ENCODE measurements around the gene CAP2.

The CAP2 gene

DNA sequence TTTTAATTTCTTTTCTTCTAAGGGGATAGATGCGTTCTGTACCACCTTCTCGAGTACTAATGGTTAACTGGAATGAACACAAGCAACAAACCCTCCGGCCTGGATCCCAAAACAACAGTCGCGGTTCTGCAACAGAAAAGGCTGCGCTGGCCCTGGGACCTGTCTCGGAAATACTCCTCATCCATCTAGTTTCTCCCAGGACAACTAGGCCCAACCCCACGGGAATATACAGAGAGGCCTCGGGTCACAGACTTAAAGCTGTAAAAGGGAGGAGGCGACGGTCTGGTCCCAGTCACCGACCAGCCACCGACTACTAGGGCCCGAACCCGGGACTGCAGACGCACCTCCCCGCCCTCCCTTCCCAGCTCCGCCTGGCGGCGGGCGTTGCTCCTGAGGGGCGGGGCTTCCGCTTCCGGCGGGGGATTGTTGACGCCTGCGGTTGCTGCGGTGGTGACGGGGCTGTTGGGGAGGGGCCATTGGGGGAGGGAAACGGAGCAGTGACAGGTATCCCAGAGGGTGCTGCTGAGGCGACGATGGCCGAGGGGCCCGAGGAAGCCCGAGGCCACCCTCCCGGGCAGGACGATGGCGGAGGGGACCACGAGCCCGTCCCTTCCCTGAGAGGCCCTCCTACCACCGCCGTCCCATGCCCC lies 206.6 kb downstream of the CAP2 start, which contains the start of gene FAM8A1:
FAM8A1 (plus strand) TSS at position 426 of the 650 bp plus-strand sequence; CDS start at position 534, 108 bp downstream.
- Histone ChIP-seq H3K27ac (ENCODE audit: low read length) (peak within 1 kb of the TSS; percentile 78), H3K36me3 (ENCODE audit: insufficient read depth, low read length) (peaks cover 4% of the 10 kb centered on the region; the same call in 1 of the 2 replicates), H3K9me3 (ENCODE audit: insufficient read depth, low read length, severe bottlenecking) (no peaks in the 10 kb centered on the region)

DNA sequence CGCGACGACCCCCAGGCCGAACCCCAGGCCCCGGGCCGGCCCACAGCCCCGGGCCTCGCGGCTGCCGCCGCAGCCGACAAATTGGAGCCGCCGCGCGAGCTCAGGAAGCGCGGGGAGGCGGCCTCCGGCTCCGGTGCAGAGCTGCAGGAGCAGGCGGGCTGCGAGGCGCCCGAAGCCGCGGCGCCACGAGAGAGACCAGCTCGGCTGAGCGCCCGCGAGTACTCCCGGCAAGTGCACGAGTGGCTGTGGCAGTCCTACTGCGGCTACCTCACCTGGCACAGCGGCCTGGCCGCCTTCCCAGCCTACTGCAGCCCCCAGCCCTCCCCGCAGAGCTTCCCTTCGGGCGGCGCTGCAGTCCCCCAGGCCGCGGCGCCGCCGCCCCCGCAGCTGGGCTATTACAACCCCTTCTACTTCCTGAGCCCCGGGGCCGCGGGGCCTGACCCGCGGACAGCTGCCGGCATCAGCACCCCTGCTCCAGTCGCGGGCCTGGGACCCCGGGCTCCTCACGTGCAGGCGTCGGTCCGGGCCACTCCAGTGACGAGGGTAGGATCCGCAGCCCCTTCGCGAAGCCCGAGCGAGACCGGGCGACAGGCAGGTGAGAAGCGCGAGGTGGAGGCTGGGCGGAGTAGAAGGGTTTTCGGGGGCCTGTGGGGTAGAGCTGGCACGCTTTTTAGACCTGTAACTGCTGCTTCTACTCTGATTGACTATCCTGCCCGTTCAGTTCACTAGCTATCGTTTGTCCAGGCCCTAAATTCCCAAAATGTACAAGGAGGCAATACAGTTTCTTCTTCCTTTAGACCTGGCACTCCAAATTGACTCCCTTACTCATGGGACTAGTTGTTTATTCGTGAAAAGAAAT lies 207.4 kb downstream of the CAP2 start:
- no peaks in the 10 kb centered on the region for H3K27me3 ChIP-seq (ENCODE audit: insufficient read depth, low read length, poor library complexity)
- ATAC-seq (ENCODE audit: insufficient read depth, low read depth) (peak; percentile 69), DNase-seq (peak; percentile 50)
- peaks cover 4% of the 10 kb centered on the region; the same call in 1 of the 2 replicates for H3K36me3 ChIP-seq (ENCODE audit: insufficient read depth, low read length)
- peak overlapping the region; percentile 80 for H2AFZ ChIP-seq (ENCODE audit: low read depth, low read length)
- peak overlapping the region; percentile 78 for H3K27ac ChIP-seq (ENCODE audit: low read length)
- peak overlapping the region; percentile 89 for H3K4me2 ChIP-seq (ENCODE audit: insufficient read depth, low read length)
- H3K4me1 ChIP-seq (ENCODE audit: insufficient read depth, low read length), result peaks cover 28% of the 10 kb centered on the region
- H3K79me2 ChIP-seq (ENCODE audit: insufficient read depth, low read length), result peaks cover 4% of the 10 kb centered on the region; the same call in 1 of the 2 replicates
- H3K4me3 ChIP-seq (ENCODE audit: low read depth in 1 of 2, low read length in 2 of 2), result peak overlapping the region; percentile 67 to 73; a peak in 3 of 4 replicates
- H4K20me1 ChIP-seq (ENCODE audit: insufficient read depth, low read length), result peaks cover 4% of the 10 kb centered on the region; the same call in 1 of the 2 replicates
- no peak for TF ChIP-seq EZH2 (IDR thresholded peaks at IDR 0.05; ENCODE audit: borderline replicate concordance, low read depth, low read length, severe bottlenecking)
- peak overlapping the region; percentile 90 for H3K9ac ChIP-seq (ENCODE audit: low read depth, low read length)
- no peaks in the 10 kb centered on the region for H3K9me3 ChIP-seq (ENCODE audit: insufficient read depth, low read length, severe bottlenecking)

More for the DNA sequence above, 206.6 kb downstream of the CAP2 start, which contains the start of gene FAM8A1:
- Histone ChIP-seq H3K4me1 (ENCODE audit: insufficient read depth, low read length) (peaks cover 28% of the 10 kb centered on the region), H3K4me2 (ENCODE audit: insufficient read depth, low read length) (peak within 1 kb of the TSS; percentile 89), H2AFZ (ENCODE audit: low read depth, low read length) (peak within 1 kb of the TSS; percentile 97), H3K9ac (ENCODE audit: low read depth, low read length) (peak within 1 kb of the TSS; percentile 90), H4K20me1 (ENCODE audit: insufficient read depth, low read length) (peaks cover 4% of the 10 kb centered on the region; the same call in 1 of the 2 replicates), H3K79me2 (ENCODE audit: insufficient read depth, low read length) (peaks cover 4% of the 10 kb centered on the region; the same call in 1 of the 2 replicates), H3K4me3 (ENCODE audit: low read depth in 1 of 2, low read length in 2 of 2) (peak within 1 kb of the TSS; percentile 67 to 73; a peak in 3 of 4 replicates), H3K27me3 (ENCODE audit: insufficient read depth, low read length, poor library complexity) (no peaks in the 10 kb centered on the region)
- TF ChIP-seq, protein P1, sequence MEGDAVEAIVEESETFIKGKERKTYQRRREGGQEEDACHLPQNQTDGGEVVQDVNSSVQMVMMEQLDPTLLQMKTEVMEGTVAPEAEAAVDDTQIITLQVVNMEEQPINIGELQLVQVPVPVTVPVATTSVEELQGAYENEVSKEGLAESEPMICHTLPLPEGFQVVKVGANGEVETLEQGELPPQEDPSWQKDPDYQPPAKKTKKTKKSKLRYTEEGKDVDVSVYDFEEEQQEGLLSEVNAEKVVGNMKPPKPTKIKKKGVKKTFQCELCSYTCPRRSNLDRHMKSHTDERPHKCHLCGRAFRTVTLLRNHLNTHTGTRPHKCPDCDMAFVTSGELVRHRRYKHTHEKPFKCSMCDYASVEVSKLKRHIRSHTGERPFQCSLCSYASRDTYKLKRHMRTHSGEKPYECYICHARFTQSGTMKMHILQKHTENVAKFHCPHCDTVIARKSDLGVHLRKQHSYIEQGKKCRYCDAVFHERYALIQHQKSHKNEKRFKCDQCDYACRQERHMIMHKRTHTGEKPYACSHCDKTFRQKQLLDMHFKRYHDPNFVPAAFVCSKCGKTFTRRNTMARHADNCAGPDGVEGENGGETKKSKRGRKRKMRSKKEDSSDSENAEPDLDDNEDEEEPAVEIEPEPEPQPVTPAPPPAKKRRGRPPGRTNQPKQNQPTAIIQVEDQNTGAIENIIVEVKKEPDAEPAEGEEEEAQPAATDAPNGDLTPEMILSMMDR (IDR thresholded peaks at IDR 0.05; ENCODE audit: borderline replicate concordance, extremely low read depth, low read length, poor library complexity, severe bottlenecking), result peak; percentile 51
- TF ChIP-seq EZH2 (IDR thresholded peaks at IDR 0.05; ENCODE audit: borderline replicate concordance, low read depth, low read length, severe bottlenecking), result no peak
- ATAC-seq (ENCODE audit: insufficient read depth, low read depth) (peak; percentile 83), DNase-seq (peak; percentile 95)

DNA sequence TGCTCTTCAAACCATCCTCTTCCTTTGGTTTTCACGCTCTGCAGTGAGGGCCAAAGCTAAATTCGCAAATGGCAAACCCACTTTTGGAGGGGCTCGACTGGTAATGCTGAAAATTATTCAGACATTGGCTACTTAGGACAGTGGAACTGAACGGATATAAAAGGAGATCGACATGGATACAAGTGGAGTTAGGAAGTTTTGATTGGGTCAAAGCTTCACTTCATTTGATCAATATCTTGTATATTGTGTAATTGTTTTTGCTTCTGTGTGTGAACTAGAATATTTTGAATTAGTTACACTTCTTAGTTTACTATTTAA lies 207.9 kb downstream of the CAP2 start:
- H3K27ac ChIP-seq (ENCODE audit: low read length), result no peak overlapping the region; the same call in 1 of the 2 replicates
- ATAC-seq (ENCODE audit: insufficient read depth, low read depth) (no peak), DNase-seq (no peak)

More for the DNA sequence above, 207.9 kb downstream of the CAP2 start:
- TF ChIP-seq, protein P1 (IDR thresholded peaks at IDR 0.05; ENCODE audit: borderline replicate concordance, extremely low read depth, low read length, poor library complexity, severe bottlenecking), result no peak
- no peak for TF ChIP-seq EZH2 (IDR thresholded peaks at IDR 0.05; ENCODE audit: borderline replicate concordance, low read depth, low read length, severe bottlenecking)
- H3K9me3 ChIP-seq (ENCODE audit: insufficient read depth, low read length, severe bottlenecking), result no peaks in the 10 kb centered on the region
- peak overlapping the region; percentile 90 for H3K9ac ChIP-seq (ENCODE audit: low read depth, low read length)
- peaks cover 5% of the 10 kb centered on the region; the same call in 1 of the 2 replicates for H3K36me3 ChIP-seq (ENCODE audit: insufficient read depth, low read length)
- H3K4me3 ChIP-seq (ENCODE audit: low read depth in 1 of 2, low read length in 2 of 2), result peak overlapping the region; percentile 67 to 73; a peak in 3 of 4 replicates
- H3K27me3 ChIP-seq (ENCODE audit: insufficient read depth, low read length, poor library complexity), result no peaks in the 10 kb centered on the region
- H4K20me1 ChIP-seq (ENCODE audit: insufficient read depth, low read length), result peaks cover 4% of the 10 kb centered on the region; the same call in 1 of the 2 replicates
- peaks cover 28% of the 10 kb centered on the region for H3K4me1 ChIP-seq (ENCODE audit: insufficient read depth, low read length)
- H2AFZ ChIP-seq (ENCODE audit: low read depth, low read length), result peak overlapping the region; percentile 80
- peak overlapping the region; percentile 89 for H3K4me2 ChIP-seq (ENCODE audit: insufficient read depth, low read length)
- H3K79me2 ChIP-seq (ENCODE audit: insufficient read depth, low read length), result peaks cover 4% of the 10 kb centered on the region; the same call in 1 of the 2 replicates
